ENCODE measurements around the gene SHD. TPM values are rescaled to one million over a fixed set of nuclear protein-coding genes. Genes with fewer than 3 reads are reported as not detected.

The SHD gene
- total and polyA plus RNA-seq, 2 of the 13 experiments (the other 11 are each of a cell fraction or from before 2014, with no cell fraction given), result 0.11 to 0.20 TPM

DNA sequence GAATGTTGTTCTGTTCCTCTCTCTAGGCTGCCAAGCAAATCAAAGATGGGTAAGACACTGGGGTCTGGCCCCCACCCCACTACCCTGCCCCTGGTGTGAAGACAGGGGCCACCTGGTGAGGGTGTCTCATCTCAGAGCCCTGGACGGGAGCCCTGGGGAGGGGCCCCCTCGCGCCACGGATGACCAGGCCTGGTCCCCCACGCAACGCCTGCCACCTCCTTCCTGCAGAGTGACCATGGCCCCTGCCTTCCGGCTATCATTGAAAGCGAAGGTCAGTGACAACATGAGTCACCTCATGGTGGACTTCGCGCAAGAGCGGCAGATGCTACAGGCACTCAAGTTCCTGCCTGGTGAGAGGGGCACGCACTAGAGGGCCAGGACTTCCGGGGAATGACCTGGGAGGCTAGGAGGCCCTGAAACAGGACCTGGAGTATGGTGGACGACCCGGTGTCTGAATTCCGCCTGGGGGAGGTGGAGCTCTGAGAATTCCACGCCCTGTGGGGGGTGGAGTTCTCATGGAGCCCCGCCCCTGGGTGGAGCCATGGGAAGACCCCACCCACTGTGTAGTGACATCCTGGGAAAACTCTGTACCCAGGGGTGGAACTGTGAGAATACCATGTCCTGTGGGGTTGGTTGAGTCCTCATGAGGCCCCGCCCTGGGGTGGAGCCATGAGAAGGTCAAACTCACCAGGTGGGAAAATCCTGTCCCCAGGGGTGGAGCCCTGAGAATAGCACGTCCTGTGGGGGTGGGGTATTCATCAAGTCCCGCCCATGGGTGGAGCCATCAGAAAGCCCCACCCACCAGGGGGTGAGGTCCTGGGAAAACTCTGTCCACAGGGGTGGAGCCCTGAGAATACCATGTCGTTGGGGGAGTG lies 31.4 kb downstream of the SHD start (continued):
- TF ChIP-seq JARID2 (CRISPR knock-in tag; IDR thresholded peaks at IDR 0.05; ENCODE audit: insufficient replicate concordance) (peak; percentile 48), ISX (CRISPR knock-in tag; conservative IDR thresholded peaks at IDR 0.05) (no peak), NFKBIZ (CRISPR knock-in tag; IDR thresholded peaks at IDR 0.05) (peak; percentile 94), GATAD2A (CRISPR knock-in tag; IDR thresholded peaks at IDR 0.05) (peak; percentile 95), SP1 (IDR thresholded peaks at IDR 0.05) (peak; percentile 69), SP1 (CRISPR knock-in tag; IDR thresholded peaks at IDR 0.05) (peak; percentile 76), FOXM1 (CRISPR knock-in tag; IDR thresholded peaks at IDR 0.05) (no peak), ZNF792 (CRISPR knock-in tag; IDR thresholded peaks at IDR 0.05) (peak; percentile 79; the same call in 1 of the 2 replicates), RNF2 (conservative IDR thresholded peaks at IDR 0.05; ENCODE audit: low read depth) (peak; percentile 88; the same call in 1 of the 2 replicates), ZNF430 (CRISPR knock-in tag; IDR thresholded peaks at IDR 0.05) (peak; percentile 98), MED8 (CRISPR knock-in tag; IDR thresholded peaks at IDR 0.05; ENCODE audit: insufficient replicate concordance) (peak; percentile 92), ZNF724P (CRISPR knock-in tag; IDR thresholded peaks at IDR 0.05; ENCODE audit: borderline replicate concordance) (peak; percentile 61; the same call in 1 of the 2 replicates), SP140L (CRISPR knock-in tag; IDR thresholded peaks at IDR 0.05; ENCODE audit: borderline replicate concordance) (no peak), ZNF264 (CRISPR knock-in tag; IDR thresholded peaks at IDR 0.05) (peak; percentile 96), ZNF296 (CRISPR knock-in tag; conservative IDR thresholded peaks at IDR 0.05) (peak; percentile 98)
- TF ChIP-seq, protein P1, sequence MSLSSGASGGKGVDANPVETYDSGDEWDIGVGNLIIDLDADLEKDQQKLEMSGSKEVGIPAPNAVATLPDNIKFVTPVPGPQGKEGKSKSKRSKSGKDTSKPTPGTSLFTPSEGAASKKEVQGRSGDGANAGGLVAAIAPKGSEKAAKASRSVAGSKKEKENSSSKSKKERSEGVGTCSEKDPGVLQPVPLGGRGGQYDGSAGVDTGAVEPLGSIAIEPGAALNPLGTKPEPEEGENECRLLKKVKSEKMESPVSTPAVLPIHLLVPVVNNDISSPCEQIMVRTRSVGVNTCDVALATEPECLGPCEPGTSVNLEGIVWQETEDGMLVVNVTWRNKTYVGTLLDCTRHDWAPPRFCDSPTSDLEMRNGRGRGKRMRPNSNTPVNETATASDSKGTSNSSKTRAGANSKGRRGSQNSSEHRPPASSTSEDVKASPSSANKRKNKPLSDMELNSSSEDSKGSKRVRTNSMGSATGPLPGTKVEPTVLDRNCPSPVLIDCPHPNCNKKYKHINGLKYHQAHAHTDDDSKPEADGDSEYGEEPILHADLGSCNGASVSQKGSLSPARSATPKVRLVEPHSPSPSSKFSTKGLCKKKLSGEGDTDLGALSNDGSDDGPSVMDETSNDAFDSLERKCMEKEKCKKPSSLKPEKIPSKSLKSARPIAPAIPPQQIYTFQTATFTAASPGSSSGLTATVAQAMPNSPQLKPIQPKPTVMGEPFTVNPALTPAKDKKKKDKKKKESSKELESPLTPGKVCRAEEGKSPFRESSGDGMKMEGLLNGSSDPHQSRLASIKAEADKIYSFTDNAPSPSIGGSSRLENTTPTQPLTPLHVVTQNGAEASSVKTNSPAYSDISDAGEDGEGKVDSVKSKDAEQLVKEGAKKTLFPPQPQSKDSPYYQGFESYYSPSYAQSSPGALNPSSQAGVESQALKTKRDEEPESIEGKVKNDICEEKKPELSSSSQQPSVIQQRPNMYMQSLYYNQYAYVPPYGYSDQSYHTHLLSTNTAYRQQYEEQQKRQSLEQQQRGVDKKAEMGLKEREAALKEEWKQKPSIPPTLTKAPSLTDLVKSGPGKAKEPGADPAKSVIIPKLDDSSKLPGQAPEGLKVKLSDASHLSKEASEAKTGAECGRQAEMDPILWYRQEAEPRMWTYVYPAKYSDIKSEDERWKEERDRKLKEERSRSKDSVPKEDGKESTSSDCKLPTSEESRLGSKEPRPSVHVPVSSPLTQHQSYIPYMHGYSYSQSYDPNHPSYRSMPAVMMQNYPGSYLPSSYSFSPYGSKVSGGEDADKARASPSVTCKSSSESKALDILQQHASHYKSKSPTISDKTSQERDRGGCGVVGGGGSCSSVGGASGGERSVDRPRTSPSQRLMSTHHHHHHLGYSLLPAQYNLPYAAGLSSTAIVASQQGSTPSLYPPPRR (CRISPR knock-in tag; IDR thresholded peaks at IDR 0.05; ENCODE audit: borderline replicate concordance), result peak; percentile 84; the same call in 1 of the 2 replicates
- TF ChIP-seq, protein P2, sequence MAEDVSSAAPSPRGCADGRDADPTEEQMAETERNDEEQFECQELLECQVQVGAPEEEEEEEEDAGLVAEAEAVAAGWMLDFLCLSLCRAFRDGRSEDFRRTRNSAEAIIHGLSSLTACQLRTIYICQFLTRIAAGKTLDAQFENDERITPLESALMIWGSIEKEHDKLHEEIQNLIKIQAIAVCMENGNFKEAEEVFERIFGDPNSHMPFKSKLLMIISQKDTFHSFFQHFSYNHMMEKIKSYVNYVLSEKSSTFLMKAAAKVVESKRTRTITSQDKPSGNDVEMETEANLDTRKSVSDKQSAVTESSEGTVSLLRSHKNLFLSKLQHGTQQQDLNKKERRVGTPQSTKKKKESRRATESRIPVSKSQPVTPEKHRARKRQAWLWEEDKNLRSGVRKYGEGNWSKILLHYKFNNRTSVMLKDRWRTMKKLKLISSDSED (CRISPR knock-in tag; IDR thresholded peaks at IDR 0.05), result no peak
- TF ChIP-seq, protein P3, sequence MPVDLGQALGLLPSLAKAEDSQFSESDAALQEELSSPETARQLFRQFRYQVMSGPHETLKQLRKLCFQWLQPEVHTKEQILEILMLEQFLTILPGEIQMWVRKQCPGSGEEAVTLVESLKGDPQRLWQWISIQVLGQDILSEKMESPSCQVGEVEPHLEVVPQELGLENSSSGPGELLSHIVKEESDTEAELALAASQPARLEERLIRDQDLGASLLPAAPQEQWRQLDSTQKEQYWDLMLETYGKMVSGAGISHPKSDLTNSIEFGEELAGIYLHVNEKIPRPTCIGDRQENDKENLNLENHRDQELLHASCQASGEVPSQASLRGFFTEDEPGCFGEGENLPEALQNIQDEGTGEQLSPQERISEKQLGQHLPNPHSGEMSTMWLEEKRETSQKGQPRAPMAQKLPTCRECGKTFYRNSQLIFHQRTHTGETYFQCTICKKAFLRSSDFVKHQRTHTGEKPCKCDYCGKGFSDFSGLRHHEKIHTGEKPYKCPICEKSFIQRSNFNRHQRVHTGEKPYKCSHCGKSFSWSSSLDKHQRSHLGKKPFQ (CRISPR knock-in tag; IDR thresholded peaks at IDR 0.05; ENCODE audit: insufficient replicate concordance), result peak; percentile 79
- TF ChIP-seq, protein P4, sequence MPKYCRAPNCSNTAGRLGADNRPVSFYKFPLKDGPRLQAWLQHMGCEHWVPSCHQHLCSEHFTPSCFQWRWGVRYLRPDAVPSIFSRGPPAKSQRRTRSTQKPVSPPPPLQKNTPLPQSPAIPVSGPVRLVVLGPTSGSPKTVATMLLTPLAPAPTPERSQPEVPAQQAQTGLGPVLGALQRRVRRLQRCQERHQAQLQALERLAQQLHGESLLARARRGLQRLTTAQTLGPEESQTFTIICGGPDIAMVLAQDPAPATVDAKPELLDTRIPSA (CRISPR knock-in tag; IDR thresholded peaks at IDR 0.05; ENCODE audit: borderline replicate concordance), result no peak
